Lung (tissue), 12 donors: ENCODE data around the gene FILIP1. TPM values are rescaled to one million over a fixed set of nuclear protein-coding genes. Genes with fewer than 3 reads are reported as not detected.
A peak's percentile ranks its signal among the peaks of the same experiment; 100 is the strongest.

Experiments
- ATAC-seq: fragments of 200-7000 bp; cut with Tn5 transposase; one replicate; pipeline ENCODE4 v1.9.1; 2020; ENCODE audit warnings: moderate number of reproducible peaks; ENCODE audit not compliant: insufficient read depth, low FRiP score
- DNase-seq, 3 donors: peaks; one replicate each; pipeline ENCODE4 v3.0.0-alpha.2; 2013 to 2017
- H3K27ac ChIP-seq, 2 donors: one replicate each; pipeline ENCODE4 v1.5.1; 2013; ENCODE audit warnings: mild to moderate bottlenecking in 2 of 2, moderate library complexity in 2 of 2, control low read depth in 1 of 2, inconsistent platforms in 1 of 2, low read depth in 1 of 2, low read length in 1 of 2
- H3K27me3 ChIP-seq, 3 donors: one replicate each; pipeline ENCODE4 v1.5.1; 2013; ENCODE audit warnings: low read length in 2 of 3; ENCODE audit not compliant: control insufficient read depth in 3 of 3, insufficient read depth in 3 of 3
- H3K36me3 ChIP-seq, 4 donors: one replicate each; pipeline ENCODE4 v1.5.1; 2013; ENCODE audit warnings: low read length in 4 of 4, mild to moderate bottlenecking in 1 of 4, moderate library complexity in 1 of 4; ENCODE audit not compliant: control insufficient read depth in 4 of 4, insufficient read depth in 4 of 4
- H3K4me1 ChIP-seq, 5 donors: one replicate each; pipeline ENCODE4 v1.5.1; 2013; ENCODE audit warnings: low read length in 5 of 5, mild to moderate bottlenecking in 2 of 5, moderate library complexity in 1 of 5; ENCODE audit not compliant: control insufficient read depth in 5 of 5, insufficient read depth in 5 of 5
- H3K4me3 ChIP-seq: one replicate; pipeline ENCODE4 v1.5.1; 2013; ENCODE audit warnings: mild to moderate bottlenecking, control low read depth, moderate library complexity
- H3K9ac ChIP-seq, 2 donors: one replicate each; pipeline ENCODE4 v1.5.1; 2013; ENCODE audit warnings: low read length in 2 of 2, control low read depth in 1 of 2; ENCODE audit not compliant: insufficient read depth in 1 of 2
- H3K9me3 ChIP-seq, 4 donors: one replicate each; pipeline ENCODE4 v1.5.1; 2013; ENCODE audit warnings: low read length in 3 of 4, mild to moderate bottlenecking in 1 of 4, moderate library complexity in 1 of 4; ENCODE audit not compliant: control insufficient read depth in 4 of 4, insufficient read depth in 3 of 4
- CTCF ChIP-seq: IDR thresholded peaks from 2 replicates; pipeline ENCODE4 v1.5.1; 2012; ENCODE audit warnings: mild to moderate bottlenecking; ENCODE audit errors: control extremely low read depth, extremely low read depth
- WGBS, 2 donors: extraction: QIAGEN DNeasy Blood & Tissue Kit; methylation state at CpG; one replicate each; pipeline ENCODE4 v1.1.7; 2013; 5-methylcytosine and 5-hydroxymethylcytosine counted together
- polyA plus RNA-seq, 2 donors: library from polyadenylated mRNA; stranded (reverse); fragments of 200-250 nt; gene quantifications; one replicate each; pipeline ENCODE4 v1.2.1, GENCODE V29; 2013
- total RNA-seq, 2 donors: library from RNA; depleted of rRNA in 1 of 2; stranded (reverse); fragments of >200 nt in 1 of 2; gene quantifications; one replicate each; pipeline ENCODE4 v1.2.1, GENCODE V29; 2014 to 2021
- donor health status: control.
- donor health status: control.
- donor health status: Bipolar disorder and iron deficiency.
- donor health status: healthy.
- donor health status: DM: yes; HTN: yes; CAD: no.

The FILIP1 gene
- total and polyA plus RNA-seq, 4 donors = 5.6 to 24.1 (median 11.1) TPM

DNA sequence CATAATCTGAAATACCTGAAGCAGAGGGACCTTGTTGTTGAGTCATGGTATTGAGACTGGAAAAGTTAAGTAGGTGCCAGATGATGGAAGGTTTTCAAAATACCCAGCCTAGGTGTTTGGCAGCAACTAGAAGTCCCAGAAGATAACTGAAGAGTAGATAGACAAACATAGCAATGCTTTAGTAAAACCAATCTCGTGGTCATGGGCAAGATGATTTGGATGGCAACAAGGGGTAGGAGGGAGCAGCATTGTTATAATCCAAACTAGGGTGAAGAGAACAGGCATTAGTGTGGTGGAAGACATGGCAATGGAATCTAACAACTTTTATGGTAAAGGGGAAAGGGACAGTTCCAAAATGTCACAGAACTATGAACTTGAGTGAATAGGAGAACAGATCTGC lies 2.3 kb downstream of the FILIP1 start:
- Histone ChIP-seq H3K27me3 (no peaks in the 10 kb centered on the region), H3K4me3 (no peak overlapping the region), H3K36me3 (peaks cover 0 to 4% (median 1%) of the 10 kb centered on the region in 4 donors), H3K9ac (peak overlapping the region in 1 of 2 donors; percentile 99), H3K27ac (peak overlapping the region; percentile 72 to 98), H3K9me3 (no peaks in the 10 kb centered on the region), H3K4me1 (peaks cover 2 to 71% (median 29%) of the 10 kb centered on the region in 5 donors)
- DNase-seq (peak in 2 of 3 donors; percentile 40 to 68), ATAC-seq (no peak)
- WGBS, 2 donors = 54 to 80% methylated on average over 1 of the region's 1 CpG
- no peak for TF ChIP-seq CTCF

GRCh38 chr6:75490706-75491105 lies 2.9 kb downstream of the FILIP1 start:
- DNase-seq (peak in 1 of 3 donors; percentile 52), ATAC-seq (no peak)
- H3K4me1 ChIP-seq = peaks cover 3 to 69% (median 27%) of the 10 kb centered on the region in 5 donors
- TF ChIP-seq CTCF = no peak
- H3K9ac ChIP-seq = peak overlapping the region in 1 of 2 donors; percentile 99
- WGBS, 2 donors = 63 to 80% methylated on average over 3 of the region's 3 CpGs
- H3K9me3 ChIP-seq = no peaks in the 10 kb centered on the region
- no peaks in the 10 kb centered on the region for H3K27me3 ChIP-seq
- H3K27ac ChIP-seq = peak overlapping the region in 1 of 2 donors; percentile 98
- peaks cover 0 to 4% (median 1%) of the 10 kb centered on the region in 4 donors for H3K36me3 ChIP-seq
- H3K4me3 ChIP-seq = no peak overlapping the region

GRCh38 chr6:75489025-75489424 lies 4.6 kb downstream of the FILIP1 start:
- no peak for TF ChIP-seq CTCF
- 34 to 42% methylated on average over 1 of the region's 1 CpG for WGBS, 2 donors
- no peak for ATAC-seq
- H3K36me3 ChIP-seq = peaks cover 0 to 4% (median 1%) of the 10 kb centered on the region in 4 donors
- peak overlapping the region in 1 of 2 donors; percentile 83 for H3K27ac ChIP-seq
- no peak overlapping the region for H3K4me3 ChIP-seq
- peaks cover 1 to 57% (median 23%) of the 10 kb centered on the region in 5 donors for H3K4me1 ChIP-seq
- peak overlapping the region in 1 of 2 donors; percentile 75 for H3K9ac ChIP-seq
- no peaks in the 10 kb centered on the region for H3K9me3 ChIP-seq
- no peaks in the 10 kb centered on the region for H3K27me3 ChIP-seq
- DNase-seq = peak in 2 of 3 donors; percentile 87 to 90

GRCh38 chr6:75488033-75488432 lies 5.6 kb downstream of the FILIP1 start:
- H3K4me3 ChIP-seq = no peak overlapping the region
- H3K27me3 ChIP-seq = no peaks in the 10 kb centered on the region
- 16 to 29% methylated on average over 1 of the region's 1 CpG for WGBS, 2 donors
- H3K4me1 ChIP-seq = peaks cover 3 to 56% (median 23%) of the 10 kb centered on the region in 5 donors
- DNase-seq (peak; percentile 75 to 94 (median 93)), ATAC-seq (no peak)
- H3K9me3 ChIP-seq = no peaks in the 10 kb centered on the region
- no peak for TF ChIP-seq CTCF
- peaks cover 0 to 4% (median 1%) of the 10 kb centered on the region in 4 donors for H3K36me3 ChIP-seq
- peak overlapping the region in 1 of 2 donors; percentile 70 for H3K27ac ChIP-seq
- peak overlapping the region in 1 of 2 donors; percentile 75 for H3K9ac ChIP-seq
